Ovary (tissue), 10 donors: Measurements from ENCODE around the gene VPS52. TPM values are rescaled to one million over a fixed set of nuclear protein-coding genes. Genes with fewer than 3 reads are reported as not detected.

ENCODE experiments used
- DNase-seq, 5 donors: peaks; one replicate each; pipeline ENCODE4 v3.0.0-alpha.2; 2019 to 2020
- H3K27ac ChIP-seq, 2 donors: fragments of 200-600 bp; one replicate each; pipeline versions ENCODE4 v1.5.1 to v1.8.0; 2019 to 2022
- H3K27me3 ChIP-seq: fragments of 200-600 bp; one replicate; pipeline ENCODE4 v1.8.0; 2022
- H3K36me3 ChIP-seq: fragments of 200-600 bp; sonication (generic); one replicate; pipeline ENCODE4 v1.5.1; 2019
- H3K4me1 ChIP-seq: one replicate; pipeline ENCODE4 v1.8.1; 2013; ENCODE audit warnings: mild to moderate bottlenecking, moderate library complexity; ENCODE audit not compliant: insufficient read depth
- H3K4me3 ChIP-seq: fragments of 200-600 bp; sonication (generic); one replicate; pipeline ENCODE4 v1.5.1; 2017
- H3K9me3 ChIP-seq, 2 donors: fragments of 200-600 bp in 1 of 2; sonication (generic) in 1 of 2; one replicate each; pipeline versions ENCODE4 v1.5.1 to v1.8.1; 2013 to 2019; ENCODE audit warnings: mild to moderate bottlenecking in 1 of 2, moderate library complexity in 1 of 2
- CTCF ChIP-seq, 3 donors: fragments of 450-650 bp in 2 of 3; fragments of 200-600 bp in 1 of 3; IDR thresholded peaks; one replicate each; pipeline versions ENCODE4 v1.5.1 to v1.8.0; 2016 to 2022; ENCODE audit warnings: antibody characterized with exemption in 3 of 3, mild to moderate bottlenecking in 1 of 3
- EP300 ChIP-seq: sonication (generic); formaldehyde crosslinking; IDR thresholded peaks from one replicate; pipeline ENCODE4 v1.6.1; 2017; ENCODE audit warnings: antibody characterized with exemption
- POLR2A ChIP-seq: fragments of 450-650 bp; IDR thresholded peaks from one replicate; pipeline ENCODE4 v1.6.1; 2017; ENCODE audit warnings: antibody characterized with exemption, mild to moderate bottlenecking, moderate library complexity
- WGBS, 3 donors: extraction: QIAGEN DNeasy Blood & Tissue Kit in 1 of 3; methylation state at CpG; one replicate each; pipeline versions ENCODE4 v1.1.5 to v1.1.7; 2013 to 2017; 5-methylcytosine and 5-hydroxymethylcytosine counted together
- intact Hi-C, 4 donors: fragments of 100-400 bp; cut with DNase I; formaldehyde crosslinking; loops; one replicate each; pipeline versions ENCODE4 v1.11.0 to v1.15.1; 2022 to 2023
- long read RNA-seq, 3 donors: library from polyadenylated mRNA in 2 of 3; unstranded in 2 of 3; transcript quantifications; one replicate each; pipeline ENCODE4 v2.0.0 and lab custom pipeline, GENCODE V29; 2021 to 2026
- polyA plus RNA-seq, 2 donors: library from polyadenylated mRNA; stranded (reverse); fragments of 200-250 nt in 1 of 2; fragments of 350-450 nt in 1 of 2; fragmentation: Illumina TruSeq in 1 of 2; extraction: RNeasy Lipid Tissue Mini Kit (QIAGEN cat#74804) in 1 of 2; gene quantifications; one replicate each; pipeline ENCODE4 v1.2.3, GENCODE V29; 2013 to 2014
- total RNA-seq, 7 donors: library from RNA; depleted of rRNA in 2 of 7; stranded (reverse); fragments of >200 nt in 2 of 7; fragmentation: NEBNext Ultra II Directional in 3 of 7; extraction: Animal tissue kit (Norgen Biotek cat#: 25700) in 3 of 7; gene quantifications; one replicate each; pipeline versions ENCODE4 v1.1.0 to v1.2.4, GENCODE V29; 2016 to 2023
- donor health status: DM: no; HTN: no; CAD: no; lungs with moderate emphysema.
- donor health status: DM: no; HTN: no; CAD: no.
- donor health status: Bipolar disorder and iron deficiency.
- donor health status: DM: yes; HTN: yes; CAD: no.
- donor health status: DM: no; HTN: no; CAD: no.
- donor health status: DM: yes; HTN: yes; CAD: no.

The VPS52 gene, protein sequence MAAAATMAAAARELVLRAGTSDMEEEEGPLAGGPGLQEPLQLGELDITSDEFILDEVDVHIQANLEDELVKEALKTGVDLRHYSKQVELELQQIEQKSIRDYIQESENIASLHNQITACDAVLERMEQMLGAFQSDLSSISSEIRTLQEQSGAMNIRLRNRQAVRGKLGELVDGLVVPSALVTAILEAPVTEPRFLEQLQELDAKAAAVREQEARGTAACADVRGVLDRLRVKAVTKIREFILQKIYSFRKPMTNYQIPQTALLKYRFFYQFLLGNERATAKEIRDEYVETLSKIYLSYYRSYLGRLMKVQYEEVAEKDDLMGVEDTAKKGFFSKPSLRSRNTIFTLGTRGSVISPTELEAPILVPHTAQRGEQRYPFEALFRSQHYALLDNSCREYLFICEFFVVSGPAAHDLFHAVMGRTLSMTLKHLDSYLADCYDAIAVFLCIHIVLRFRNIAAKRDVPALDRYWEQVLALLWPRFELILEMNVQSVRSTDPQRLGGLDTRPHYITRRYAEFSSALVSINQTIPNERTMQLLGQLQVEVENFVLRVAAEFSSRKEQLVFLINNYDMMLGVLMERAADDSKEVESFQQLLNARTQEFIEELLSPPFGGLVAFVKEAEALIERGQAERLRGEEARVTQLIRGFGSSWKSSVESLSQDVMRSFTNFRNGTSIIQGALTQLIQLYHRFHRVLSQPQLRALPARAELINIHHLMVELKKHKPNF
- total RNA-seq (10 to 100 TPM; 24.0 to 55.6 (median 45.2) TPM), polyA plus RNA-seq (10 to 100 TPM; 39.5 to 56.7 TPM)
- long read RNA-seq, donor 1, transcript VPS52-212 (20 exons, 2,960 nt), result major isoform, 46 of 77 reads
- long read RNA-seq, donor 1, partial matches to known transcripts, result 9 of 77 reads
- long read RNA-seq, donor 1, other reads (novel, unspliced or antisense), result 21 of 77 reads
- long read RNA-seq, donor 2, transcript VPS52-212 (20 exons, 2,960 nt), result minor isoform, 5 of 32 reads
- long read RNA-seq, donor 2, transcript VPS52-222 (4 exons, 743 nt), result major isoform, 12 of 32 reads
- long read RNA-seq, donor 2, partial matches to known transcripts, result 14 of 32 reads
- long read RNA-seq, donor 2, other reads (novel, unspliced or antisense), result 0 of 32 reads
- long read RNA-seq, donor 3, transcript VPS52-212 (20 exons, 2,960 nt), result major isoform, 30 of 57 reads
- long read RNA-seq, donor 3, partial matches to known transcripts, result 6 of 57 reads
- long read RNA-seq, donor 3, other reads (novel, unspliced or antisense), result 21 of 57 reads

DNA sequence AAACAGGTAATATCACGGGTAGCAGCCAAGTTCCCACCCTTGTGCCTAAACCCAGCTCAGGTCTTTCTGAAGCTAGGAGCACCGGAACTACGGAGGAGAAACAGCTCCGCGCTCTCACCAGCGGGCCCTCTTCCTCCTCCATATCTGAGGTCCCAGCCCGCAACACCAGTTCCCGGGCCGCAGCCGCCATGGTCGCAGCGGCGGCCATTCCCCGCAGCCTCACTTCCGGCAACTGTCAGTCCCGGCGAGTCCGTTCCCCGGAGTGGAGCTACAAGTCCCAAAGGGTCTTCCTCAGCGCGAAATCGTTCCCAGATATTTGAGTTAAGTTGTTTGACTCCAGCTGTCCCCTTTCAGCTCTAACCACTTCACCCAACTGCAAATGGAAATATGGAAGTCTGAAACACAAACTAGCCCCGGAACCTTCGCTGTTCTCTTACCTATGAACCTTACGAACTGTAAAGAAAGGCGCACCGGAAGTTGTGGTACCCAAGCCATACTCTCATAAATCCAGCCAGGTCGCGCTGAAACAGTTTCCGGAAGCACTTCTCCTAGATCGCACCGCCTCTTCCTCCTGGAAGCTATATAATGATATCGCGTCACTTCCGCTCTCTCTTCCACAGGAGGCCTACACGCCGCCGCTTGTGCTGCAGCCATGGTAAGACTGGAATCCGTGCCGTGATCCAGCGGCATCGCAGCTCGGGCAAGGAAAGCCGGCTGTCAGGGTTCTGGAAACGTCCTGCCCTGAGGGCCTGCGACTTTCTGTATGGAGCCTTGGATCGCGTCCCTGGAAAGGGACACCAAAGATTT lies at the start of gene VPS52, which contains the start of gene RPS18:
VPS52 (minus strand) TSS at position 409 of the 807 bp plus-strand sequence; CDS start at position 208, 201 bp downstream.
RPS18 (plus strand) TSS at position 608 of the 807 bp plus-strand sequence; CDS start at position 653, 45 bp downstream.
- TF ChIP-seq CTCF (IDR thresholded peaks at IDR 0.05) (peak in 2 of 3 donors; percentile 10 to 17), EP300 (peak; percentile 38), POLR2A (peak; percentile 96)
- 0% methylated on average over 45 to 48 of the region's 48 CpGs for WGBS, 3 donors
- no peaks in the 10 kb centered on the region for H3K36me3 ChIP-seq
- H3K9me3 ChIP-seq, result no peaks in the 10 kb centered on the region
- intact Hi-C loops, result loop anchor here in 2 of 4 donors (5.0 to 10.0 kb wide), 2 partner anchors 46 to 143 kb away; partner anchors contain the start of genes CUTA (in 1 of the 2), PHF1 (in 1 of the 2) and ZBTB22 (in 1 of the 2)
- DNase-seq, result peak; percentile 91 to 95 (median 93)
- H3K4me3 ChIP-seq, result peak within 1 kb of the TSS; percentile 55
- peaks cover 5% of the 10 kb centered on the region for H3K4me1 ChIP-seq
- H3K27me3 ChIP-seq, result no peaks in the 10 kb centered on the region
- peak within 1 kb of the TSS; percentile 59 to 89 for H3K27ac ChIP-seq

DNA sequence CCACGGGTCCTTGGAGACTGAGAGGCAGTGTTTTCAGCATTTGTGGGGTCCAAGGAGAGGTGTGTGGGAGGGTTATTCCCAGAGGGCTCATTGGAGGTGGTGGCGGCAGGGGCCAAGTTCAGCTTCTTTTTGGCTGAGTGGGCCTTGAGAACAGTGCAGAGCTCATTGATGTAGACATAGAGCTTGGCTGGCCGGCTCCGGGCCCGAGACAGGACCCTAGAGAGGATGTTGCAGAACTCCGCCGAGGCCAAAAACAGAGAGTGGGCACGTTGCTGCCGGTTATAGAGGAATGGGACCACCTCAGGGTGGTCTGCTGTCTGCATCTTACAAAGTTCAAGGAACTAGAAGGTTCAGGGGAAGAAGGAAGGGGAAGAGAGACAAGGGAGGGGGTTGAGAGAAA lies 49.6 kb upstream of the VPS52 start:
- H3K27me3 ChIP-seq, result no peaks in the 10 kb centered on the region
- peaks cover 7% of the 10 kb centered on the region for H3K4me1 ChIP-seq
- TF ChIP-seq EP300 (no peak), POLR2A (no peak), CTCF (IDR thresholded peaks at IDR 0.05) (no peak)
- H3K9me3 ChIP-seq, result no peaks in the 10 kb centered on the region
- no peaks in the 10 kb centered on the region for H3K36me3 ChIP-seq
- intact Hi-C loops, result no loop called here
- peak in 1 of 5 donors; percentile 35 for DNase-seq
- 64 to 69% (median 67%) methylated on average over 9 of the region's 9 CpGs for WGBS, 3 donors
- H3K27ac ChIP-seq, result no peak overlapping the region
- H3K4me3 ChIP-seq, result no peak overlapping the region

DNA sequence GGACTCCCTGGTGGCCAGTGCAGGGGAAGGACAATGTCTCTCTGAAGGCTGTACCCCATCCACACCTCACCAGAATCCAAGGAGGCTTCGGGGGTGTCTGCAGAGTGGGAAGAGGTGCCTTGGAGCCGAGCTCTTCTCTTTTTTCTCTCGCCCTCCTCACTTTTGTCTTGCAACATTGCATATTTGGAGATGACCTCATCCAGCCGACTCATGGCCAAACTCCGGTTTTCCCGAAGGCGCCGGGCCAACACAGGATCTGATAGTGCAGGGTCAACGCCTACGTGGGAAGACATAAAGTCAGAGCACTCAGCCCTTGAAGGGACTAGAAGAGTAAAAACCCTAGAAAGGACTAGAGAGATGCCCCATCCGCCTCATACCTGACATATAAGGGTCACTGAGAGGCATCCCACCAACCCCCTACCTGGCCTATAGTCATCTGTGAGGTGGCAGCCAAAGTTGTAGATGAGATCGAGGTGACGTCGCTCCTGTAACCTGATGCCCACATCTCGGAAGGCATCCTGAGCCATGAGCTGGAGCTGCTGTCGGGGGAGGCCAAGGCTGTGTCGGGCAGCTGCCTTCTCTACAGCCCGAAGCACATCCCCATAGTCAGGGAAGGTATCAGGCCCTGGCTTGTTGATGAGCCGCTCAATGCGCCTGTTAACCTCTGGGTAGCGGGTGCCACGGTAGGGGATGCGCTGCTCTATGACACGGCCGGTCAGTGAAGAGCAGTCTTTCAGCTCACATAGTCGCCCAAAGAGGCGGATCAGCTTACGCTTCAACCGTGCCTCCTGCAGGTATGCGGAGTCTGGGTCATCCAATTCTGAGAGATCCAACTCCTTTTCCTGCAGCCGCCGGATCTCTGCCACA lies 48.9 kb upstream of the VPS52 start:
- no peak overlapping the region for H3K4me3 ChIP-seq
- intact Hi-C loops, result no loop called here
- WGBS, 3 donors, result 64 to 75% (median 70%) methylated on average over 32 of the region's 32 CpGs
- no peaks in the 10 kb centered on the region for H3K9me3 ChIP-seq
- peaks cover 7% of the 10 kb centered on the region for H3K4me1 ChIP-seq
- no peaks in the 10 kb centered on the region for H3K27me3 ChIP-seq
- DNase-seq, result peak in 4 of 5 donors; percentile 20 to 64 (median 56)
- no peak overlapping the region for H3K27ac ChIP-seq
- H3K36me3 ChIP-seq, result no peaks in the 10 kb centered on the region
- TF ChIP-seq CTCF (IDR thresholded peaks at IDR 0.05), result no peak
- no peak for TF ChIP-seq EP300
- TF ChIP-seq POLR2A, result no peak
